ENCODE results near the gene C6orf15. TPM values are rescaled to one million over a fixed set of nuclear protein-coding genes. Genes with fewer than 3 reads are reported as not detected.

The C6orf15 gene
- total and polyA plus RNA-seq, 2 of the 8 experiments (the other 6 are each of a cell fraction or from before 2014, with no cell fraction given), result not detected

GRCh38 chr6:31111712-31112111 is 663 bp downstream of the C6orf15 start:
- POLR2A ChIA-PET (ENCODE audit: partially characterized antibody), result interaction anchor here (1.2 to 1.3 kb wide), 2 partner anchors 60 to 197 kb away, joined by 3 to 4 read pairs; no protein-coding TSS in a partner anchor
- Histone ChIP-seq H3K4ac (replicated peaks; ENCODE audit: insufficient read length, low read depth, low read length) (no peak overlapping the region), H4K8ac (ENCODE audit: extremely low read depth, insufficient read depth, low read length) (no peak overlapping the region), H2BK120ac (replicated peaks; ENCODE audit: low read depth, low read length) (no peak overlapping the region), H2BK20ac (ENCODE audit: low read length) (no peak overlapping the region), H3K4me2 (ENCODE audit: insufficient read depth in 1 of 2, low read depth in 2 of 2, low read length in 2 of 2) (no peak overlapping the region), H3K56ac (replicated peaks; ENCODE audit: insufficient read length, low read depth, low read length) (no peak overlapping the region), H3K23ac (ENCODE audit: insufficient read length) (no peak overlapping the region), H4K5ac (ENCODE audit: insufficient read length, low read depth, low read length) (no peak overlapping the region), H2AFZ (ENCODE audit: low read length) (no peak overlapping the region), H4K91ac (replicated peaks; ENCODE audit: insufficient read length, low read length) (no peak overlapping the region), H3K18ac (ENCODE audit: extremely low read depth, low read length) (no peak overlapping the region), H3K36me3 (ENCODE audit: control insufficient read depth in 2 of 4, insufficient read depth in 4 of 4, low read length in 3 of 4) (no peaks in the 10 kb centered on the region), H2BK5ac (ENCODE audit: low read depth, low read length) (no peak overlapping the region), H3K9me3 (ENCODE audit: insufficient read depth in 2 of 2, low read depth in 1 of 2, low read length in 1 of 2) (no peaks in the 10 kb centered on the region), H3K27ac (ENCODE audit: low read depth, low read length) (no peak overlapping the region), H2BK15ac (ENCODE audit: low read length) (no peak overlapping the region), H2AK5ac (ENCODE audit: low read depth, low read length) (no peak overlapping the region), H3K79me2 (ENCODE audit: control insufficient read depth in 1 of 2, insufficient read depth in 2 of 2, low read length in 2 of 2) (no peaks in the 10 kb centered on the region), H3K14ac (ENCODE audit: insufficient read length) (no peak overlapping the region), H3K4me3 (ENCODE audit: extremely low read depth in 1 of 4, insufficient read depth in 2 of 4, low read depth in 3 of 4, low read length in 4 of 4) (no peak overlapping the region), H2BK12ac (ENCODE audit: low read depth, low read length) (no peak overlapping the region), H4K20me1 (replicated peaks in 1 of 2; ENCODE audit: control insufficient read depth in 1 of 2, insufficient read depth in 2 of 2, low read length in 2 of 2) (no peaks in the 10 kb centered on the region), H3K9ac (replicated peaks in 1 of 4; ENCODE audit: extremely low read depth in 1 of 4, low read depth in 3 of 4, low read length in 3 of 4) (no peak overlapping the region), H3K27me3 (replicated peaks in 1 of 4; ENCODE audit: control insufficient read depth in 3 of 4, extremely low read depth in 1 of 4, insufficient read depth in 3 of 4, low read length in 3 of 4) (peaks cover 0 to 11% (median 3%) of the 10 kb centered on the region in 4 experiments; a peak in 3 of 7 replicates), H3K4me1 (replicated peaks in 1 of 4; ENCODE audit: control insufficient read depth in 3 of 4, insufficient read depth in 4 of 4, low read length in 3 of 4) (peaks cover 0 to 20% (median 8%) of the 10 kb centered on the region in 4 experiments; a peak in 6 of 7 replicates), H3K79me1 (ENCODE audit: low read depth, low read length) (no peaks in the 10 kb centered on the region), H3K23me2 (ENCODE audit: low read depth, low read length) (no peaks in the 10 kb centered on the region; the same call in 1 of the 2 replicates)
- DNase-seq (ENCODE audit: low read depth in 1 of 2, low spot score in 2 of 2) (no peak), FAIRE-seq (no peak)
- no peak for TF ChIP-seq KDM5A (IDR thresholded peaks at IDR 0.05; ENCODE audit: low read length)
- TF ChIP-seq TAF1 (IDR thresholded peaks at IDR 0.05; ENCODE audit: low read depth, low read length), result no peak
- TF ChIP-seq JUN (IDR thresholded peaks at IDR 0.05; ENCODE audit: low read depth, low read length), result no peak
- TF ChIP-seq PHF8 (conservative IDR thresholded peaks at IDR 0.05; ENCODE audit: low read depth, low read length), result no peak
- TF ChIP-seq TEAD4 (IDR thresholded peaks at IDR 0.05; ENCODE audit: low read depth, low read length), result no peak
- TF ChIP-seq POLR2A (IDR thresholded peaks at IDR 0.05; ENCODE audit: control extremely low read depth in 1 of 2, low read depth in 2 of 2, low read length in 2 of 2), result no peak
- no peak for TF ChIP-seq TAF7 (optimal IDR thresholded peaks at IDR 0.05; ENCODE audit: borderline replicate concordance, low read depth, low read length)
- TF ChIP-seq CBX8 (IDR thresholded peaks at IDR 0.05; ENCODE audit: borderline replicate concordance, low read depth, low read length), result no peak
- no peak for TF ChIP-seq MAFK (IDR thresholded peaks at IDR 0.05; ENCODE audit: low read depth, low read length)
- CTCF ChIA-PET (ENCODE audit: partially characterized antibody), result interaction anchor here (1.0 to 10.6 kb wide), 10 partner anchors 9 to 81 kb away, joined by 3 to 187 read pairs (median 4); no protein-coding TSS in a partner anchor
- WGBS, 2 experiments (ENCODE audit: extremely low coverage in 1 of 2, insufficient coverage in 1 of 2, insufficient read length in 1 of 2, insufficient replicate concordance in 2 of 2, low coverage in 1 of 2, low lambda C conversion rate in 2 of 2, missing lambda C conversion rate in 1 of 2), result 81% methylated on average over 11 of the region's 13 CpGs; no CpG with 5 or more reads in 1 of the 2 experiments

All from H1 (cell line).